GM12878 (cell line): ENCODE measurements around the gene HOXC5. TPM values are rescaled to one million over a fixed set of nuclear protein-coding genes. Genes with fewer than 3 reads are reported as not detected.
A peak's percentile ranks its signal among the peaks of the same experiment; 100 is the strongest.

ENCODE experiments used
- BHLHE40 ChIP-seq, 2 experiments: fragments of 450-650 bp in 1 of 2; IDR thresholded peaks; 2 replicates each; pipeline ENCODE4 v1.6.1; 2011 to 2017; ENCODE audit warnings: low read depth in 2 of 2, borderline replicate concordance in 1 of 2, improper control_type of control experiment in 1 of 2, low read length in 1 of 2, mild to moderate bottlenecking in 1 of 2
- CBX3 ChIP-seq: fragments of 200-600 bp; sonication (generic); IDR thresholded peaks from 2 replicates; pipeline ENCODE4 v1.6.1; 2016; ENCODE audit warnings: low read depth, borderline replicate concordance
- DPF2 ChIP-seq: fragments of 450-650 bp; IDR thresholded peaks from 2 replicates; pipeline ENCODE4 v1.6.1; 2017; ENCODE audit warnings: mild to moderate bottlenecking
- ESRRA ChIP-seq: IDR thresholded peaks from 2 replicates; pipeline ENCODE4 v1.6.1; 2012; ENCODE audit warnings: mild to moderate bottlenecking, low read length, improper control_type of control experiment
- EZH2 ChIP-seq: IDR thresholded peaks from 2 replicates; pipeline ENCODE4 v1.6.1; 2012; ENCODE audit warnings: low read depth, mild to moderate bottlenecking, control low read depth, inconsistent platforms, low read length, borderline replicate concordance; ENCODE audit not compliant: control insufficient read depth
- FOS ChIP-seq: IDR thresholded peaks from 3 replicates; pipeline ENCODE4 v1.6.1; 2011; ENCODE audit warnings: borderline replicate concordance; ENCODE audit not compliant: insufficient read length; ENCODE audit errors: extremely low read depth
- HDGF ChIP-seq: fragments of 450-650 bp; IDR thresholded peaks from 2 replicates; pipeline ENCODE4 v1.6.1; 2016; ENCODE audit warnings: antibody characterized with exemption
- JUND ChIP-seq: IDR thresholded peaks from 2 replicates; pipeline ENCODE4 v1.6.1; 2012; ENCODE audit warnings: low read depth, mild to moderate bottlenecking, low read length, improper control_type of control experiment, moderate library complexity
- MEF2A ChIP-seq: IDR thresholded peaks from 2 replicates; pipeline ENCODE4 v1.6.1; 2011; ENCODE audit warnings: low read depth, mild to moderate bottlenecking, low read length, moderate library complexity; ENCODE audit not compliant: insufficient read depth
- MLLT1 ChIP-seq: fragments of 450-650 bp; IDR thresholded peaks from 2 replicates; pipeline ENCODE4 v1.6.1; 2016; ENCODE audit warnings: mild to moderate bottlenecking
- MTA2 ChIP-seq: fragments of 450-650 bp; IDR thresholded peaks from 2 replicates; pipeline ENCODE4 v1.6.1; 2016; ENCODE audit warnings: low read depth, mild to moderate bottlenecking, moderate library complexity
- PML ChIP-seq: IDR thresholded peaks from 2 replicates; pipeline ENCODE4 v1.6.1; 2012; ENCODE audit warnings: low read length, inconsistent platforms
- RAD51 ChIP-seq: fragments of 450-650 bp; IDR thresholded peaks from 2 replicates; pipeline ENCODE4 v1.6.1; 2016; ENCODE audit warnings: moderate library complexity, mild to moderate bottlenecking, inconsistent platforms
- RB1 ChIP-seq: fragments of 450-650 bp; formaldehyde crosslinking; IDR thresholded peaks from 2 replicates; pipeline ENCODE4 v1.6.1; 2017; ENCODE audit warnings: mild to moderate bottlenecking, borderline replicate concordance
- RBBP5 ChIP-seq: fragments of 200-600 bp; sonication (generic); conservative IDR thresholded peaks from 2 replicates; pipeline ENCODE4 v1.6.1; 2016
- TARDBP ChIP-seq: IDR thresholded peaks from 2 replicates; pipeline ENCODE4 v1.6.1; 2016; ENCODE audit warnings: borderline replicate concordance
- TBL1XR1 ChIP-seq: IDR thresholded peaks from 2 replicates; pipeline ENCODE4 v1.6.1; 2012; ENCODE audit warnings: low read depth, low read length, improper control_type of control experiment
- TCF7 ChIP-seq: IDR thresholded peaks from 2 replicates; pipeline ENCODE4 v1.6.1; 2014; ENCODE audit warnings: antibody characterized with exemption, borderline replicate concordance
- WRNIP1 ChIP-seq: IDR thresholded peaks from 2 replicates; pipeline ENCODE4 v1.6.1; 2011; ENCODE audit warnings: low read depth, low read length, improper control_type of control experiment, borderline replicate concordance
- YY1 ChIP-seq: IDR thresholded peaks from 2 replicates; pipeline ENCODE4 v1.6.1; 2011; ENCODE audit warnings: low read depth, mild to moderate bottlenecking, low read length
- ZNF274 ChIP-seq: IDR thresholded peaks from one replicate; pipeline ENCODE4 v1.8.0; 2011; ENCODE audit not compliant: insufficient read length, insufficient read depth
- ZNF384 ChIP-seq: IDR thresholded peaks from 2 replicates; pipeline ENCODE4 v1.6.1; 2012; ENCODE audit warnings: low read depth, mild to moderate bottlenecking, low read length, improper control_type of control experiment, borderline replicate concordance
- ZNF622 ChIP-seq: fragments of 450-650 bp; IDR thresholded peaks from 2 replicates; pipeline ENCODE4 v1.6.1; 2017; ENCODE audit warnings: mild to moderate bottlenecking, inconsistent platforms
- polyA plus RNA-seq, 11 experiments: library from polyadenylated mRNA; depleted of rRNA in 4 of 11; unstranded in 6 of 11; stranded (reverse) in 5 of 11; fragments of >200 nt; fragmentation: Nextera tagmentation in 4 of 11; fragmentation: Illumina TruSeq in 1 of 11; extraction: Ambion mirVana in 4 of 11; extraction: Trizol in 1 of 11; gene quantifications; 1 replicate in 1 of 11; 2 replicates in 10 of 11; pipeline versions ENCODE4 v1.2.1 to v1.2.3, GENCODE V29; 2011 to 2016; ENCODE audit warnings: inconsistent platforms in 2 of 11, missing spikeins in 2 of 11, low read depth in 1 of 11
- total RNA-seq, 4 experiments: library from RNA; depleted of rRNA in 3 of 4; stranded (reverse); fragments of >200 nt in 3 of 4; fragmentation: Illumina TruSeq in 1 of 4; extraction: Trizol in 1 of 4; gene quantifications; 2 replicates each; pipeline versions ENCODE4 v1.2.1 to v1.2.3, GENCODE V29; 2013 to 2021
- TF ChIP-seq, protein P1 (sequence below): IDR thresholded peaks from 2 replicates; pipeline ENCODE4 v1.6.1; 2012; ENCODE audit warnings: low read length, inconsistent platforms
- TF ChIP-seq, protein P2 (sequence below): fragments of 450-650 bp; IDR thresholded peaks from 2 replicates; pipeline ENCODE4 v1.6.1; 2014; ENCODE audit warnings: mild to moderate bottlenecking

Gene HOXC5
- total and polyA plus RNA-seq, 10 of the 15 experiments (the other 5 are each of a cell fraction or from before 2014, with no cell fraction given): 0.11 TPM; not detected in 9

GRCh38 chr12:54005853-54006558, 26.8 kb upstream of the HOXC5 start (continued):
- TF ChIP-seq RAD51: no peak
- TF ChIP-seq, protein P1, sequence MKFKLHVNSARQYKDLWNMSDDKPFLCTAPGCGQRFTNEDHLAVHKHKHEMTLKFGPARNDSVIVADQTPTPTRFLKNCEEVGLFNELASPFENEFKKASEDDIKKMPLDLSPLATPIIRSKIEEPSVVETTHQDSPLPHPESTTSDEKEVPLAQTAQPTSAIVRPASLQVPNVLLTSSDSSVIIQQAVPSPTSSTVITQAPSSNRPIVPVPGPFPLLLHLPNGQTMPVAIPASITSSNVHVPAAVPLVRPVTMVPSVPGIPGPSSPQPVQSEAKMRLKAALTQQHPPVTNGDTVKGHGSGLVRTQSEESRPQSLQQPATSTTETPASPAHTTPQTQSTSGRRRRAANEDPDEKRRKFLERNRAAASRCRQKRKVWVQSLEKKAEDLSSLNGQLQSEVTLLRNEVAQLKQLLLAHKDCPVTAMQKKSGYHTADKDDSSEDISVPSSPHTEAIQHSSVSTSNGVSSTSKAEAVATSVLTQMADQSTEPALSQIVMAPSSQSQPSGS: no peak
- TF ChIP-seq ZNF622: no peak
- TF ChIP-seq MEF2A: no peak
- no peak for TF ChIP-seq CBX3
- no peak for TF ChIP-seq RBBP5
- no peak for TF ChIP-seq ESRRA
- peak; percentile 66 for TF ChIP-seq YY1
- TF ChIP-seq, protein P2, sequence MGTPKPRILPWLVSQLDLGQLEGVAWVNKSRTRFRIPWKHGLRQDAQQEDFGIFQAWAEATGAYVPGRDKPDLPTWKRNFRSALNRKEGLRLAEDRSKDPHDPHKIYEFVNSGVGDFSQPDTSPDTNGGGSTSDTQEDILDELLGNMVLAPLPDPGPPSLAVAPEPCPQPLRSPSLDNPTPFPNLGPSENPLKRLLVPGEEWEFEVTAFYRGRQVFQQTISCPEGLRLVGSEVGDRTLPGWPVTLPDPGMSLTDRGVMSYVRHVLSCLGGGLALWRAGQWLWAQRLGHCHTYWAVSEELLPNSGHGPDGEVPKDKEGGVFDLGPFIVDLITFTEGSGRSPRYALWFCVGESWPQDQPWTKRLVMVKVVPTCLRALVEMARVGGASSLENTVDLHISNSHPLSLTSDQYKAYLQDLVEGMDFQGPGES: 0 out of 2 replicates have a peak, but pooled peaks have one; percentile 50
- no peak for TF ChIP-seq TCF7
- no peak for TF ChIP-seq TARDBP
- TF ChIP-seq FOS: no peak
- TF ChIP-seq PML: no peak
- no peak for TF ChIP-seq WRNIP1
- TF ChIP-seq DPF2: peak; percentile 68; the same call in 1 of the 2 replicates
- no peak; the same call in 1 of the 2 replicates for TF ChIP-seq ZNF384
- no peak for TF ChIP-seq JUND
- TF ChIP-seq ZNF274: no peak
- 0 out of 2 replicates have a peak, but pooled peaks have one; percentile 64 for TF ChIP-seq EZH2
- no peak for TF ChIP-seq TBL1XR1
- no peak for TF ChIP-seq HDGF
- peak; percentile 88; the same call in 1 of the 2 replicates for TF ChIP-seq RB1
- TF ChIP-seq MLLT1: peak; percentile 47; the same call in 1 of the 2 replicates
- TF ChIP-seq BHLHE40 (IDR thresholded peaks at IDR 0.05; ENCODE audit: borderline replicate concordance in 1 of 2, low read depth in 2 of 2, low read length in 1 of 2): no peak
- TF ChIP-seq MTA2: no peak; the same call in 1 of the 2 replicates
